Fibroblast of the aortic adventitia (primary cell): Measurements from ENCODE around the gene LPA. TPM values are rescaled to one million over a fixed set of nuclear protein-coding genes. Genes with fewer than 3 reads are reported as not detected.
"Not testable (repeated sequence)": the region's sequence is repeated elsewhere in the genome, so short reads cannot be mapped to it uniquely, and the experiment has no call there.

Experiments
- DNase-seq: peaks from one replicate; pipeline ENCODE4 v3.0.0-alpha.2; 2010; ENCODE audit warnings: low read depth
- H3K4me3 ChIP-seq: 2 replicates; pipeline ENCODE4 v1.5.1; 2011; ENCODE audit warnings: low read depth, mild to moderate bottlenecking, control low read depth, low read length, moderate library complexity
- CTCF ChIP-seq: IDR thresholded peaks from 2 replicates; pipeline ENCODE4 v1.5.1; 2011; ENCODE audit warnings: mild to moderate bottlenecking, low read length, control low read depth, inconsistent platforms; ENCODE audit not compliant: insufficient read depth
- total RNA-seq: library from RNA; depleted of rRNA; stranded (reverse); fragments of >200 nt; gene quantifications from 2 replicates; pipeline ENCODE4 v1.2.3, GENCODE V29; 2012; ENCODE audit warnings: low replicate concordance

The LPA gene
- total RNA-seq, 1 donor = not detected

- DNase-seq = no peak
- no peak for TF ChIP-seq CTCF
Measured at GRCh38 chr6:160595838-160596832, 67.9 kb downstream of the LPA start.

DNA sequence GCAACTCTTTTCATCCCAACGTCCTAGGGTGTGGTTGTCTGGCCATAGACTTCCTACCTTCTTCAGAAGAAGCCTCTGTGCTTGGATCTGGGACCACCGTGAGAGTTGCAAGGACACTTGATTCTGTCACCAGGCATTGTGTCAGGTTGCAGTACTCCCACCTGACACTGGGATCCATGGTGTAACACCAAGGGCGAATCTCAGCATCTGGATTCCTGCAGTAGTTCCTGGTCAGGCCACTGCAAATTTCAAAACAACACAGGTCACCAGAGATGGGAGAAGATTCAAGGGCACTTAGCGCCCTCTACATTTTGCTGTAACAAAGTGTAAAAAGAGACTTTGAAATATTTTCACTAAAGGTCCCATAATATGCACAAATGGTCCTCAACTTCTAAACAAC, 68.8 kb downstream of the LPA start:
- DNase-seq, H3K4me3 ChIP-seq: not testable (repeated sequence)

More at GRCh38 chr6:160595838-160596832, 67.9 kb downstream of the LPA start:
- no peak overlapping the region for H3K4me3 ChIP-seq

- TF ChIP-seq CTCF = no peak
- no peak for DNase-seq
- no peak overlapping the region for H3K4me3 ChIP-seq
Measured at GRCh38 chr6:160586374-160586773, 77.7 kb downstream of the LPA start.

DNA sequence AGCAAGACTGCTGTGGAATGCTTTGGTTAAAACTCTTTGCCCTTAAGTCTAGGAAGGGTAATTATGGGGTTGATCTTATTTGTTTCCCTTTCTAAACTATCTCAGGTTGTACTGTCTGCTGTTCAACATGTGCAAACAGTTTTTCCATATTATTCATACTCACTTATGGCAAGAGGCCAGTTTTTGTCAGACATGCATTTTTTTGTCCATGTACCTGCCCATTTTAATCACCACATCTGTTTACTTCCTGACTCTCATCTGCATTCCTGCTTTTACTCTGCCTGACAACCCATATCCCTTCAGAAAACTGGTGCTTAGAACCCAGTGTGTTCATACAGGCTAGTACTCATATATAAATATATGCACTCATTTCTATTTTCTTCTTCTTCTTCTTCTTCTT, 80.3 kb downstream of the LPA start:
- TF ChIP-seq CTCF = no peak
- DNase-seq = no peak
- no peak overlapping the region for H3K4me3 ChIP-seq

GRCh38 chr6:160581406-160581805, 82.7 kb downstream of the LPA start:
- no peak for TF ChIP-seq CTCF
- no peak for DNase-seq
- H3K4me3 ChIP-seq = no peak overlapping the region

DNA sequence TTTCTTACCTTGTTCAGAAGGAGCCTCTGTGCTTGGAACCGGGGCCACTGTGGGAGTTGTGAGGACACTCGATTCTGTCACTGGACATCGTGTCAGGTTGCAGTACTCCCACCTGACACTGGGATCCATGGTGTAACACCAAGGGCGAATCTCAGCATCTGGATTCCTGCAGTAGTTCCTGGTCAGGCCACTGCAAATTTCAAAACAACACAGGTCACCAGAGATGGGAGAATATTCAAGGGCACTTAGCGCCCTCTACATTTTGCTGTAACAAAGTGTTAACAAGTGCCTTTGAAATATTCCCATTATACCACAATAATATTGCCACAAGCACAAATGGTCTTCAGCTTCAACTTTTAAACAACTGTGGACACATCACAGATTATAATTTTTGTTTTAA, 85.6 kb downstream of the LPA start:
- DNase-seq, H3K4me3 ChIP-seq: not testable (repeated sequence)

DNA sequence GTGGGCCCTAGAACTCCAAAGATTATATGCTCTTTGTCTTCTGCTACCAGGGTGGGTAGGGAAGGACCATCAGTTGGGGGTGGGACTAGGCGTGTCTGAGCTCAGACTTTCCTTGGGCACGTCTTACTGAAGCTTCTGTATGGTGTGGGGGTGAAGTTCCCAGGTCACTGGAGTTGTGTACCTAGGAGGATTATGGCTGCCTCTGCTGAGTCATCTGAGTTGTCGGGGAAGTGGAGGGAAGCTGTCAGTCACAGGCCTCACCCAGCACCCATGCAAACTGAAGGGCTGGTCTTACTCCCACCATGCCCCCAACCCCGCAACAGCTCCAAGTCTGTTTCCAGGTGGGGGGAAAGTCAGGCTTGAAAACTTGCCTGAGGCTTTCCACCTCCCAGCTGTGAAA, 90.1 kb downstream of the LPA start:
- TF ChIP-seq CTCF = no peak
- H3K4me3 ChIP-seq = no peak overlapping the region
- no peak for DNase-seq

DNA sequence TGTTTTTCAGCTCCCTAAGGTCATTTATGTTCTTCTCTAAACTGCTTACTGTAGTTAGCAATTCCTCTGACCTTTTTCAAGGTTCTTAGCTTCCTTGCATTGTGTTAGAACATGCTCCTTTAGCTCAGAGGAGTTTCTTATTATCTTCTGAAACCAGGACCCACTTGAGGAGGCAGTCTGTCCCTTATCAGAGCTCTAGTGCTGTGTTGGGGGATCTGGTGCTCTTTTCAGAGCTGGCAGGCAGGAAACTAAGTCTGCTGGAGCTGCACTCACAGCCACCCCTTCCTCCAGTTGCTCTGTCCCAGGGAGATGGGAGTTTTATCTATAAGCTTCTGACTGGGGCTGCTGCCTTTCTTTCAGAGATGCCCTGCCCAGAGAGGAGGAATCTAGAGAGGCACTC, 92.9 kb downstream of the LPA start:
- not testable (repeated sequence) for H3K4me3 ChIP-seq, DNase-seq
